ENCODE measurements around the gene FAM83D. TPM values are rescaled to one million over a fixed set of nuclear protein-coding genes. Genes with fewer than 3 reads are reported as not detected.

FAM83D gene
- total and polyA plus RNA-seq, 2 of the 8 experiments (the other 6 are each of a cell fraction or from before 2014, with no cell fraction given): 60.9 to 62.6 TPM

- TF ChIP-seq CHD7 (IDR thresholded peaks at IDR 0.05; ENCODE audit: insufficient replicate concordance, low read length) (no peak), TCF12 (IDR thresholded peaks at IDR 0.05; ENCODE audit: low read depth, low read length) (no peak), CEBPB (IDR thresholded peaks at IDR 0.05; ENCODE audit: low read depth, low read length) (no peak), TEAD4 (IDR thresholded peaks at IDR 0.05; ENCODE audit: low read depth, low read length) (no peak), MAX (IDR thresholded peaks at IDR 0.05) (no peak), NRF1 (IDR thresholded peaks at IDR 0.05; ENCODE audit: low read depth, low read length) (no peak), BACH1 (IDR thresholded peaks at IDR 0.05; ENCODE audit: low read length) (no peak), SP4 (IDR thresholded peaks at IDR 0.05; ENCODE audit: low read length) (no peak), RNF2 (IDR thresholded peaks at IDR 0.05; ENCODE audit: borderline replicate concordance, low read depth, low read length, missing control alignments, poor library complexity, severe bottlenecking) (no peak), EZH2 (IDR thresholded peaks at IDR 0.05; ENCODE audit: low read depth, low read length, severe bottlenecking) (no peak), SIRT6 (IDR thresholded peaks at IDR 0.05; ENCODE audit: low read length) (no peak), RXRA (IDR thresholded peaks at IDR 0.05; ENCODE audit: insufficient read depth, low read depth, low read length) (no peak), SIX5 (IDR thresholded peaks at IDR 0.05; ENCODE audit: low read depth, low read length) (no peak)
Measured at GRCh38 chr20:38900606-38901005, 25.6 kb upstream of the FAM83D start (continued).
